GM12878 (cell line): ENCODE data around the gene WWP2. TPM values are rescaled to one million over a fixed set of nuclear protein-coding genes. Genes with fewer than 3 reads are reported as not detected.
A peak's percentile ranks its signal among the peaks of the same experiment; 100 is the strongest.

Experiments used
- ATAC-seq: fragments of 200-7000 bp; cut with Tn5 transposase; 3 replicates; pipeline ENCODE4 v1.9.1; 2020; ENCODE audit warnings: mild to moderate bottlenecking, moderate library complexity
- BruUV-seq: library from RNA; stranded (reverse); fragments of 400-500 nt; replicated peaks from 2 replicates; lab custom pipeline; 2021; lab: Mats Ljungman, UMichigan
- CTCF ChIA-PET: fragments of 300-600 bp; sonication (Branson Sonifier 250); formaldehyde crosslinking; extraction: SDS; loops from one replicate; lab custom pipeline; 2021; ENCODE audit warnings: inconsistent platforms; lab: Yijun Ruan, JAX
- POLR2A ChIA-PET: fragments of 350-600 bp; formaldehyde crosslinking; extraction: SDS; loops from one replicate; lab custom pipeline; 2021; ENCODE audit warnings: inconsistent platforms; lab: Charles Lee
- RAD21 ChIA-PET: fragments of 300-600 bp; sonication (Branson Sonifier 250); formaldehyde crosslinking; loops from one replicate; lab custom pipeline; 2023; ENCODE audit warnings: antibody characterized with exemption; ENCODE audit not compliant: unreplicated experiment; lab: Charles Lee
- SMC1A ChIA-PET: fragments of 300-600 bp; sonication (Branson Sonifier 250); formaldehyde crosslinking; loops from one replicate; lab custom pipeline; 2023; ENCODE audit not compliant: unreplicated experiment, uncharacterized antibody; lab: Charles Lee
- DNase-seq: peaks from one replicate; pipeline ENCODE4 v3.0.0-alpha.2; 2011; ENCODE audit warnings: low read depth, low spot score
- FAIRE-seq: peaks from 3 replicates; lab custom pipeline; 2011; peaks lifted over from hg19 to GRCh38; lab: Jason Lieb, UNC
- H2AFZ ChIP-seq: 2 replicates; pipeline ENCODE4 v1.6.0; 2011; ENCODE audit warnings: low read depth, low read length, control low read depth; ENCODE audit not compliant: control insufficient read depth
- H3K27ac ChIP-seq: 2 replicates; pipeline ENCODE4 v1.5.1; 2011; ENCODE audit warnings: control low read depth; ENCODE audit not compliant: control insufficient read depth, insufficient read depth
- H3K27me3 ChIP-seq, 2 experiments: replicated peaks in 1 of 2; 2 replicates each; pipeline versions ENCODE4 v1.6.0 to v1.6.1; 2011; ENCODE audit warnings: low read length in 1 of 2; ENCODE audit not compliant: control insufficient read depth in 2 of 2, insufficient read depth in 2 of 2
- H3K36me3 ChIP-seq, 2 experiments: 2 replicates each; pipeline ENCODE4 v1.5.1; 2011; ENCODE audit warnings: low read length in 1 of 2; ENCODE audit not compliant: control insufficient read depth in 2 of 2, insufficient read depth in 2 of 2
- H3K4me1 ChIP-seq: 2 replicates; pipeline ENCODE4 v1.6.1; 2011; ENCODE audit warnings: mild to moderate bottlenecking, low read length, moderate library complexity, mixed read lengths; ENCODE audit not compliant: control insufficient read depth, insufficient read depth
- H3K4me2 ChIP-seq: 2 replicates; pipeline ENCODE4 v1.6.0; 2011; ENCODE audit warnings: control low read depth; ENCODE audit not compliant: control insufficient read depth, insufficient read depth
- H3K4me3 ChIP-seq: fragments of 200-600 bp; sonication (generic); 2 replicates; pipeline ENCODE4 v1.5.1; 2016
- H3K79me2 ChIP-seq: 2 replicates; pipeline ENCODE4 v1.6.0; 2011; ENCODE audit warnings: low read length; ENCODE audit not compliant: control insufficient read depth, insufficient read depth
- H3K9ac ChIP-seq: 2 replicates; pipeline ENCODE4 v1.8.0; 2011; ENCODE audit warnings: low read length, control low read depth, mixed read lengths; ENCODE audit not compliant: control insufficient read depth, insufficient read depth
- H3K9me3 ChIP-seq: replicated peaks from 3 replicates; pipeline ENCODE4 v1.5.1; 2011; ENCODE audit warnings: mild to moderate bottlenecking, low read length; ENCODE audit not compliant: control insufficient read depth, insufficient read depth
- H4K20me1 ChIP-seq: 2 replicates; pipeline ENCODE4 v1.6.0; 2011; ENCODE audit not compliant: control insufficient read depth, insufficient read depth
- ASH2L ChIP-seq: fragments of 300-600, 200-600 bp; sonication (generic); IDR thresholded peaks from 2 replicates; pipeline ENCODE4 v1.6.1; 2017; ENCODE audit warnings: low read depth, mild to moderate bottlenecking, borderline replicate concordance
- CEBPB ChIP-seq, 2 experiments: fragments of 150-350 bp in 1 of 2; IDR thresholded peaks; 2 replicates each; pipeline ENCODE4 v1.6.1; 2012 to 2014; ENCODE audit warnings: low read depth in 2 of 2, low read length in 2 of 2, borderline replicate concordance in 1 of 2, inconsistent platforms in 1 of 2
- EED ChIP-seq: sonication (generic); IDR thresholded peaks from 2 replicates; pipeline ENCODE4 v1.6.1; 2016; ENCODE audit warnings: antibody characterized with exemption, low read depth
- ETV6 ChIP-seq, 2 experiments: fragments of 450-650 bp in 1 of 2; IDR thresholded peaks in 1 of 2; conservative IDR thresholded peaks in 1 of 2; 2 replicates each; pipeline ENCODE4 v1.6.1; 2014; ENCODE audit warnings: antibody characterized with exemption in 1 of 2, borderline replicate concordance in 1 of 2, low read depth in 1 of 2, mild to moderate bottlenecking in 1 of 2, moderate library complexity in 1 of 2
- GABPA ChIP-seq: IDR thresholded peaks from 2 replicates; pipeline ENCODE4 v1.6.1; 2014; ENCODE audit warnings: antibody characterized with exemption, low read depth, mild to moderate bottlenecking, inconsistent platforms
- GATAD2B ChIP-seq: fragments of 450-650 bp; conservative IDR thresholded peaks from 2 replicates; pipeline ENCODE4 v1.6.1; 2017; ENCODE audit warnings: low read depth, mild to moderate bottlenecking, moderate library complexity
- IKZF1 ChIP-seq: fragments of 450-650 bp; conservative IDR thresholded peaks from 2 replicates; pipeline ENCODE4 v1.6.1; 2017; ENCODE audit warnings: antibody characterized with exemption, mild to moderate bottlenecking
- IKZF2 ChIP-seq, 2 experiments: fragments of 450-650 bp; IDR thresholded peaks; 2 replicates each; pipeline ENCODE4 v1.6.1; 2017; ENCODE audit warnings: mild to moderate bottlenecking in 2 of 2, moderate library complexity in 2 of 2
- MTA3 ChIP-seq: IDR thresholded peaks from 2 replicates; pipeline ENCODE4 v1.6.1; 2012; ENCODE audit warnings: low read length, inconsistent platforms, borderline replicate concordance
- RELA ChIP-seq: fragments of 450-650 bp; IDR thresholded peaks from 2 replicates; pipeline ENCODE4 v1.8.0; 2014; ENCODE audit warnings: borderline replicate concordance; ENCODE audit not compliant: partially characterized antibody
- SKIL ChIP-seq: fragments of 450-650 bp; IDR thresholded peaks from 2 replicates; pipeline ENCODE4 v1.6.1; 2017; ENCODE audit warnings: mild to moderate bottlenecking, low read depth, inconsistent platforms; ENCODE audit not compliant: poor library complexity, severe bottlenecking
- SMAD5 ChIP-seq: IDR thresholded peaks from 2 replicates; pipeline ENCODE4 v1.6.1; 2016; ENCODE audit warnings: antibody characterized with exemption, low read depth
- SPI1 ChIP-seq: IDR thresholded peaks from 2 replicates; pipeline ENCODE4 v1.6.1; 2011; ENCODE audit warnings: low read depth, mild to moderate bottlenecking, low read length, moderate library complexity, borderline replicate concordance; ENCODE audit not compliant: insufficient read depth
- TCF3 ChIP-seq: IDR thresholded peaks from 2 replicates; pipeline ENCODE4 v1.6.1; 2012; ENCODE audit warnings: low read depth, mild to moderate bottlenecking, low read length, borderline replicate concordance; ENCODE audit not compliant: insufficient read depth
- ZNF384 ChIP-seq: IDR thresholded peaks from 2 replicates; pipeline ENCODE4 v1.6.1; 2012; ENCODE audit warnings: low read depth, mild to moderate bottlenecking, low read length, improper control_type of control experiment, borderline replicate concordance
- ZNF592 ChIP-seq: fragments of 450-650 bp; IDR thresholded peaks from 2 replicates; pipeline ENCODE4 v1.6.1; 2017; ENCODE audit warnings: mild to moderate bottlenecking, moderate library complexity
- WGBS: methylation state at CpG from one replicate; pipeline ENCODE4 v1.1.6; 2016; ENCODE audit warnings: low lambda C conversion rate; ENCODE audit not compliant: insufficient replicate concordance, insufficient coverage; ENCODE audit errors: missing lambda C conversion rate; 5-methylcytosine and 5-hydroxymethylcytosine counted together
- in situ Hi-C: fragments of 300-500 bp; cut with MboI; formaldehyde crosslinking; loops from 9 replicates; pipeline ENCODE4 v1.14.3; 2018; ENCODE audit warnings: mixed read lengths
- intact Hi-C: fragments of 100-400 bp; cut with micrococcal nuclease; formaldehyde crosslinking; loops from one replicate; pipeline ENCODE4 v1.14.2; 2022; ENCODE audit not compliant: unreplicated experiment
- polyA plus RNA-seq, 11 experiments: library from polyadenylated mRNA; depleted of rRNA in 4 of 11; unstranded in 6 of 11; stranded (reverse) in 5 of 11; fragments of >200 nt; fragmentation: Nextera tagmentation in 4 of 11; fragmentation: Illumina TruSeq in 1 of 11; extraction: Ambion mirVana in 4 of 11; extraction: Trizol in 1 of 11; gene quantifications; 1 replicate in 1 of 11; 2 replicates in 10 of 11; pipeline versions ENCODE4 v1.2.1 to v1.2.3, GENCODE V29; 2011 to 2016; ENCODE audit warnings: inconsistent platforms in 2 of 11, missing spikeins in 2 of 11, low read depth in 1 of 11
- total RNA-seq, 4 experiments: library from RNA; depleted of rRNA in 3 of 4; stranded (reverse); fragments of >200 nt in 3 of 4; fragmentation: Illumina TruSeq in 1 of 4; extraction: Trizol in 1 of 4; gene quantifications; 2 replicates each; pipeline versions ENCODE4 v1.2.1 to v1.2.3, GENCODE V29; 2013 to 2021

Gene WWP2
- total and polyA plus RNA-seq, 10 of the 15 experiments (the other 5 are each of a cell fraction or from before 2014, with no cell fraction given), result 2.8 to 47.0 (median 23.8) TPM

GRCh38 chr16:69823831-69824563, 61.9 kb downstream of the WWP2 start:
- RAD21 ChIA-PET, result no interaction called here
- ATAC-seq, result peak; percentile 55
- Histone ChIP-seq H3K27ac (peak overlapping the region; percentile 85), H3K27me3 (no peaks in the 10 kb centered on the region), H3K4me2 (peak overlapping the region; percentile 36), H2AFZ (peak overlapping the region; percentile 85), H3K9ac (peak overlapping the region; percentile 62), H3K4me1 (peaks cover 12% of the 10 kb centered on the region), H3K79me2 (no peaks in the 10 kb centered on the region), H4K20me1 (no peaks in the 10 kb centered on the region), H3K36me3 (no peaks in the 10 kb centered on the region; a peak in 1 of 4 replicates), H3K4me3 (peak overlapping the region; percentile 39; the same call in 1 of the 2 replicates), H3K9me3 (no peaks in the 10 kb centered on the region)
- 8% methylated on average over 10 of the region's 10 CpGs for WGBS
- in situ Hi-C loops (no loop called here), intact Hi-C loops (no loop called here)
- BruUV-seq, result no TSS peak
- CTCF ChIA-PET, result interaction anchor here (1.4 kb wide), 1 partner anchor 70 kb away, joined by 6 read pairs; the partner anchor contains the start of gene NOB1
- DNase-seq, result peak; percentile 51
- SMC1A ChIA-PET, result interaction anchor here (0.6 to 1.2 kb wide), 2 partner anchors 18 to 818 kb away, joined by 3 read pairs; no protein-coding TSS in a partner anchor
- FAIRE-seq, result peak; percentile 92
- POLR2A ChIA-PET, result interaction anchor here (0.9 kb wide), 1 partner anchor 17 kb away, joined by 3 read pairs; no protein-coding TSS in a partner anchor
- TF ChIP-seq EED, result peak; percentile 84
- TF ChIP-seq RELA, result no peak
- TF ChIP-seq IKZF1, result 0 out of 2 replicates have a peak, but pooled peaks have one; percentile 22
- no peak for TF ChIP-seq GATAD2B
- TF ChIP-seq MTA3, result peak; percentile 23; the same call in 1 of the 2 replicates
- TF ChIP-seq ASH2L, result peak; percentile 58; the same call in 1 of the 2 replicates
- TF ChIP-seq ZNF384, result no peak
- no peak for TF ChIP-seq SKIL
- TF ChIP-seq TCF3, result 0 out of 2 replicates have a peak, but pooled peaks have one; percentile 11
- 0 out of 2 replicates have a peak, but pooled peaks have one; percentile 45 for TF ChIP-seq SMAD5
- peak; percentile 55; the same call in 1 of the 2 replicates for TF ChIP-seq GABPA
- TF ChIP-seq IKZF2 (IDR thresholded peaks at IDR 0.05), result 0 out of 4 replicates have a peak, but pooled peaks of 1 of the 2 experiments have one; percentile 18
- no peak for TF ChIP-seq ZNF592
- TF ChIP-seq CEBPB (IDR thresholded peaks at IDR 0.05; ENCODE audit: borderline replicate concordance in 1 of 2, low read depth in 2 of 2, low read length in 2 of 2), result no peak
- peak in 1 of 2 experiments; percentile 84; a peak in 1 of 4 replicates for TF ChIP-seq ETV6 (conservative IDR thresholded peaks at IDR 0.05 in 1 of 2, IDR thresholded peaks at IDR 0.05 in 1 of 2; ENCODE audit: borderline replicate concordance in 1 of 2, low read depth in 1 of 2)
- TF ChIP-seq SPI1, result no peak
